Ovary (tissue), 3 donors: ENCODE data around the gene CYP2E1.

Experiments used
- CTCF ChIP-seq, 3 donors: fragments of 450-650 bp in 2 of 3; fragments of 200-600 bp in 1 of 3; IDR thresholded peaks; one replicate each; pipeline versions ENCODE4 v1.5.1 to v1.8.0; 2016 to 2022; ENCODE audit warnings: antibody characterized with exemption in 3 of 3, mild to moderate bottlenecking in 1 of 3
- POLR2A ChIP-seq: fragments of 450-650 bp; IDR thresholded peaks from one replicate; pipeline ENCODE4 v1.6.1; 2017; ENCODE audit warnings: antibody characterized with exemption, mild to moderate bottlenecking, moderate library complexity
- donor health status: DM: no; HTN: no; CAD: no.

GRCh38 chr10:133544506-133544905, 17.3 kb downstream of the CYP2E1 start:
- TF ChIP-seq POLR2A (no peak), CTCF (IDR thresholded peaks at IDR 0.05) (no peak)
